ENCODE data around the gene DPP6. TPM values are rescaled to one million over a fixed set of nuclear protein-coding genes. Genes with fewer than 3 reads are reported as not detected.

The DPP6 gene
- total and polyA plus RNA-seq, 2 experiments from 2014 or later, result not detected

GRCh38 chr7:154869436-154869835 lies 817.2 kb downstream of the DPP6 start:
- Histone ChIP-seq H3K27me3 (ENCODE audit: insufficient read depth) (no peaks in the 10 kb centered on the region), H3K9me2 (ENCODE audit: insufficient read depth) (no peaks in the 10 kb centered on the region), H3F3A (replicated peaks; ENCODE audit: low read depth) (no peaks in the 10 kb centered on the region), H2AFZ (no peak overlapping the region), H4K20me1 (replicated peaks; ENCODE audit: insufficient read depth) (no peaks in the 10 kb centered on the region), H3K4me1 (ENCODE audit: insufficient read depth) (no peaks in the 10 kb centered on the region), H3K79me2 (replicated peaks; ENCODE audit: insufficient read depth) (no peaks in the 10 kb centered on the region), H3K36me3 (ENCODE audit: insufficient read depth) (no peaks in the 10 kb centered on the region), H3K4me2 (no peak overlapping the region), H3K27ac (ENCODE audit: low read depth) (no peak overlapping the region), H3K4me3 (no peak overlapping the region)
- no peak for ATAC-seq
- Mint-ChIP-seq H3K9me3 (no peaks in the 10 kb centered on the region), H3K4me3 (no peak overlapping the region), H3K36me3 (ENCODE audit: low read depth) (no peaks in the 10 kb centered on the region; the same call in 2 of the 3 replicates), H3K27me3 (ENCODE audit: insufficient read depth, low read depth, poor library complexity) (peaks cover 4% of the 10 kb centered on the region), H3K27ac (no peak overlapping the region), H3K4me1 (peaks cover 21% of the 10 kb centered on the region)
- DNase-seq (ENCODE audit: low spot score), result no peak
- TF ChIP-seq REST (IDR thresholded peaks at IDR 0.05; ENCODE audit: unreplicated experiment), result no peak
- TF ChIP-seq EZH2 (IDR thresholded peaks at IDR 0.05; ENCODE audit: low read depth, unreplicated experiment), result no peak
- no peak for TF ChIP-seq ZNF114 (CRISPR knock-in tag; IDR thresholded peaks at IDR 0.05)
- TF ChIP-seq EZH2phosphoT487 (IDR thresholded peaks at IDR 0.05; ENCODE audit: unreplicated experiment), result no peak
- TF ChIP-seq ETS1 (IDR thresholded peaks at IDR 0.05), result no peak
- TF ChIP-seq JUNB (IDR thresholded peaks at IDR 0.05; ENCODE audit: unreplicated experiment), result no peak
- TF ChIP-seq ZNF462 (CRISPR knock-in tag; IDR thresholded peaks at IDR 0.05), result no peak
- TF ChIP-seq, protein P1, sequence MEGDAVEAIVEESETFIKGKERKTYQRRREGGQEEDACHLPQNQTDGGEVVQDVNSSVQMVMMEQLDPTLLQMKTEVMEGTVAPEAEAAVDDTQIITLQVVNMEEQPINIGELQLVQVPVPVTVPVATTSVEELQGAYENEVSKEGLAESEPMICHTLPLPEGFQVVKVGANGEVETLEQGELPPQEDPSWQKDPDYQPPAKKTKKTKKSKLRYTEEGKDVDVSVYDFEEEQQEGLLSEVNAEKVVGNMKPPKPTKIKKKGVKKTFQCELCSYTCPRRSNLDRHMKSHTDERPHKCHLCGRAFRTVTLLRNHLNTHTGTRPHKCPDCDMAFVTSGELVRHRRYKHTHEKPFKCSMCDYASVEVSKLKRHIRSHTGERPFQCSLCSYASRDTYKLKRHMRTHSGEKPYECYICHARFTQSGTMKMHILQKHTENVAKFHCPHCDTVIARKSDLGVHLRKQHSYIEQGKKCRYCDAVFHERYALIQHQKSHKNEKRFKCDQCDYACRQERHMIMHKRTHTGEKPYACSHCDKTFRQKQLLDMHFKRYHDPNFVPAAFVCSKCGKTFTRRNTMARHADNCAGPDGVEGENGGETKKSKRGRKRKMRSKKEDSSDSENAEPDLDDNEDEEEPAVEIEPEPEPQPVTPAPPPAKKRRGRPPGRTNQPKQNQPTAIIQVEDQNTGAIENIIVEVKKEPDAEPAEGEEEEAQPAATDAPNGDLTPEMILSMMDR (conservative IDR thresholded peaks at IDR 0.05; ENCODE audit: low read depth in 2 of 2), result no peak
- TF ChIP-seq CREB1 (CRISPR knock-in tag; IDR thresholded peaks at IDR 0.05; ENCODE audit: low read depth), result no peak
- TF ChIP-seq ZNF331 (CRISPR knock-in tag; IDR thresholded peaks at IDR 0.05; ENCODE audit: low read depth), result no peak
- TF ChIP-seq STAT1 (IDR thresholded peaks at IDR 0.05; ENCODE audit: unreplicated experiment), result no peak
- TF ChIP-seq NANOG (IDR thresholded peaks at IDR 0.05; ENCODE audit: borderline replicate concordance), result no peak
- TF ChIP-seq POLR2AphosphoS5 (IDR thresholded peaks at IDR 0.05; ENCODE audit: low read depth), result no peak
